HEK293 (cell line): Measurements from ENCODE around the gene TICRR.
A peak's percentile ranks its signal among the peaks of the same experiment; 100 is the strongest.

Source experiments
- CTCF ChIA-PET: fragments of 350-600 bp; formaldehyde crosslinking; extraction: SDS; loops from one replicate; lab custom pipeline; 2021; ENCODE audit warnings: antibody characterized with exemption; lab: Yijun Ruan, JAX
- POLR2A ChIA-PET: fragments of 300-600 bp; formaldehyde crosslinking; extraction: SDS; loops from one replicate; lab custom pipeline; 2020; ENCODE audit warnings: antibody characterized with exemption, inconsistent platforms; lab: Yijun Ruan, JAX
- H3K27ac ChIP-seq: fragments of 200-500 bp; sonication (Bioruptor generic); 2 replicates; pipeline ENCODE4 v1.5.1; 2014; ENCODE audit warnings: low read depth, low read length, control low read depth, inconsistent platforms; ENCODE audit errors: extremely low read depth
- H3K36me3 ChIP-seq, 2 experiments: fragments of 200-500 bp in 1 of 2; sonication (Bioruptor generic) in 1 of 2; 1 replicate in 1 of 2; 2 replicates in 1 of 2; pipeline ENCODE4 v1.5.1; 2014 to 2017; ENCODE audit warnings: inconsistent platforms in 2 of 2, low read length in 2 of 2; ENCODE audit not compliant: control insufficient read depth in 2 of 2, insufficient read depth in 1 of 2
- H3K4me1 ChIP-seq: fragments of 200-500 bp; sonication (Bioruptor generic); 2 replicates; pipeline ENCODE4 v1.5.1; 2014; ENCODE audit warnings: mild to moderate bottlenecking, low read length, inconsistent platforms; ENCODE audit not compliant: control insufficient read depth, insufficient read depth
- H3K4me3 ChIP-seq: 2 replicates; pipeline ENCODE4 v1.5.1; 2011; ENCODE audit warnings: low read depth, mild to moderate bottlenecking, control low read depth, low read length, moderate library complexity
- H3K9me3 ChIP-seq: fragments of 200-500 bp; sonication (Bioruptor generic); 2 replicates; pipeline ENCODE4 v1.5.1; 2014; ENCODE audit warnings: low read depth, low read length, inconsistent platforms; ENCODE audit not compliant: control insufficient read depth, insufficient read depth
- IKZF3 ChIP-seq: fragments of 450-650 bp; IDR thresholded peaks from 2 replicates; pipeline ENCODE4 v1.5.0; 2018; ENCODE audit warnings: missing biosample characterization, mild to moderate bottlenecking, missing genetic modification characterization, moderate library complexity
- KLF16 ChIP-seq: fragments of 450-650 bp; formaldehyde crosslinking; IDR thresholded peaks from 2 replicates; pipeline ENCODE4 v1.5.1; 2017; ENCODE audit warnings: missing biosample characterization, missing genetic modification characterization
- KLF7 ChIP-seq: fragments of 450-650 bp; formaldehyde crosslinking; IDR thresholded peaks from 2 replicates; pipeline ENCODE4 v1.5.1; 2016; ENCODE audit warnings: missing biosample characterization, missing genetic modification characterization, borderline replicate concordance
- REPIN1 ChIP-seq: fragments of 450-650 bp; formaldehyde crosslinking; IDR thresholded peaks from 2 replicates; pipeline ENCODE4 v1.5.1; 2017; ENCODE audit warnings: missing biosample characterization, missing genetic modification characterization, low read depth
- SALL2 ChIP-seq: fragments of 450-650 bp; formaldehyde crosslinking; IDR thresholded peaks from 2 replicates; pipeline ENCODE4 v1.5.0; 2017; ENCODE audit warnings: missing biosample characterization, mild to moderate bottlenecking, missing genetic modification characterization, borderline replicate concordance
- SCRT2 ChIP-seq: fragments of 450-650 bp; formaldehyde crosslinking; IDR thresholded peaks from 2 replicates; pipeline ENCODE4 v1.5.1; 2016; ENCODE audit warnings: missing biosample characterization, missing genetic modification characterization
- SP2 ChIP-seq: fragments of 450-650 bp; formaldehyde crosslinking; IDR thresholded peaks from 2 replicates; pipeline ENCODE4 v1.5.1; 2016; ENCODE audit warnings: missing biosample characterization, missing genetic modification characterization
- TRIM28 ChIP-seq: IDR thresholded peaks from 2 replicates; pipeline ENCODE4 v1.6.1; 2011; ENCODE audit warnings: low read length, control low read depth, borderline replicate concordance
- WT1 ChIP-seq: fragments of 450-650 bp; formaldehyde crosslinking; IDR thresholded peaks from 2 replicates; pipeline ENCODE4 v1.5.1; 2016; ENCODE audit warnings: missing biosample characterization, missing genetic modification characterization
- ZBTB17 ChIP-seq: fragments of 450-650 bp; formaldehyde crosslinking; IDR thresholded peaks from 2 replicates; pipeline ENCODE4 v1.5.1; 2016; ENCODE audit warnings: missing biosample characterization, missing genetic modification characterization
- ZFHX2 ChIP-seq: fragments of 450-650 bp; formaldehyde crosslinking; conservative IDR thresholded peaks from 2 replicates; pipeline ENCODE4 v1.5.1; 2016; ENCODE audit warnings: missing biosample characterization, missing genetic modification characterization
- ZNF10 ChIP-seq: fragments of 450-650 bp; formaldehyde crosslinking; IDR thresholded peaks from 2 replicates; pipeline ENCODE4 v1.5.1; 2017; ENCODE audit warnings: missing biosample characterization, missing genetic modification characterization
- ZNF121 ChIP-seq: fragments of 450-650 bp; formaldehyde crosslinking; IDR thresholded peaks from 2 replicates; pipeline ENCODE4 v1.5.1; 2016; ENCODE audit warnings: missing biosample characterization, missing genetic modification characterization
- ZNF169 ChIP-seq: fragments of 450-650 bp; formaldehyde crosslinking; IDR thresholded peaks from 2 replicates; pipeline ENCODE4 v1.5.1; 2016; ENCODE audit warnings: missing biosample characterization, missing genetic modification characterization
- ZNF2 ChIP-seq: fragments of 450-650 bp; formaldehyde crosslinking; IDR thresholded peaks from 2 replicates; pipeline ENCODE4 v1.5.1; 2016; ENCODE audit warnings: missing biosample characterization, missing genetic modification characterization
- ZNF211 ChIP-seq: fragments of 450-650 bp; formaldehyde crosslinking; IDR thresholded peaks from 2 replicates; pipeline ENCODE4 v1.5.1; 2016; ENCODE audit warnings: low read depth, missing biosample characterization, missing genetic modification characterization
- ZNF214 ChIP-seq: fragments of 450-650 bp; formaldehyde crosslinking; IDR thresholded peaks from 2 replicates; pipeline ENCODE4 v1.5.1; 2017; ENCODE audit warnings: missing biosample characterization, mild to moderate bottlenecking, missing genetic modification characterization, borderline replicate concordance
- ZNF274 ChIP-seq, 2 experiments: fragments of 200-500 bp in 1 of 2; fragments of 450-650 bp in 1 of 2; sonication (Bioruptor generic) in 1 of 2; formaldehyde crosslinking in 1 of 2; IDR thresholded peaks; 2 replicates each; pipeline versions ENCODE4 v1.5.1 to v1.6.1; 2014 to 2016; ENCODE audit warnings: borderline replicate concordance in 1 of 2, inconsistent platforms in 1 of 2, low read length in 1 of 2, missing biosample characterization in 1 of 2, missing genetic modification characterization in 1 of 2
- ZNF404 ChIP-seq: fragments of 450-650 bp; formaldehyde crosslinking; IDR thresholded peaks from 2 replicates; pipeline ENCODE4 v1.5.1; 2017; ENCODE audit warnings: missing biosample characterization, missing genetic modification characterization
- ZNF488 ChIP-seq: fragments of 450-650 bp; formaldehyde crosslinking; IDR thresholded peaks from 2 replicates; pipeline ENCODE4 v1.5.1; 2016; ENCODE audit warnings: missing biosample characterization, missing genetic modification characterization
- ZNF501 ChIP-seq: fragments of 450-650 bp; formaldehyde crosslinking; IDR thresholded peaks from 2 replicates; pipeline ENCODE4 v1.5.1; 2016; ENCODE audit warnings: missing biosample characterization, missing genetic modification characterization
- ZNF580 ChIP-seq: fragments of 450-650 bp; formaldehyde crosslinking; IDR thresholded peaks from 2 replicates; pipeline ENCODE4 v1.5.1; 2016; ENCODE audit warnings: missing biosample characterization, missing genetic modification characterization
- ZNF701 ChIP-seq: fragments of 450-650 bp; formaldehyde crosslinking; IDR thresholded peaks from 2 replicates; pipeline ENCODE4 v1.5.1; 2016; ENCODE audit warnings: missing biosample characterization, missing genetic modification characterization
- TF ChIP-seq, protein P1 (sequence below): sonication (generic); formaldehyde crosslinking; IDR thresholded peaks from 2 replicates; pipeline ENCODE4 v1.8.1; 2022; ENCODE audit warnings: mild to moderate bottlenecking, moderate library complexity, missing genetic modification reagents
- TF ChIP-seq, protein P2 (sequence below): fragments of 450-650 bp; formaldehyde crosslinking; IDR thresholded peaks from 2 replicates; pipeline ENCODE4 v1.5.1; 2017; ENCODE audit warnings: missing biosample characterization, missing genetic modification characterization

TICRR gene

GRCh38 chr15:89575146-89575655 is at the start of gene TICRR (continued):
- TF ChIP-seq, protein P1, sequence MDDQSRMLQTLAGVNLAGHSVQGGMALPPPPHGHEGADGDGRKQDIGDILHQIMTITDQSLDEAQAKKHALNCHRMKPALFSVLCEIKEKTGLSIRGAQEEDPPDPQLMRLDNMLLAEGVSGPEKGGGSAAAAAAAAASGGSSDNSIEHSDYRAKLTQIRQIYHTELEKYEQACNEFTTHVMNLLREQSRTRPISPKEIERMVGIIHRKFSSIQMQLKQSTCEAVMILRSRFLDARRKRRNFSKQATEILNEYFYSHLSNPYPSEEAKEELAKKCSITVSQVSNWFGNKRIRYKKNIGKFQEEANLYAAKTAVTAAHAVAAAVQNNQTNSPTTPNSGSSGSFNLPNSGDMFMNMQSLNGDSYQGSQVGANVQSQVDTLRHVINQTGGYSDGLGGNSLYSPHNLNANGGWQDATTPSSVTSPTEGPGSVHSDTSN (CRISPR knock-in tag), result peak; percentile 45; the same call in 1 of the 2 replicates
- TF ChIP-seq ZNF701 (tag by site-specific recombination) (no peak), KLF16 (tag by site-specific recombination) (0 out of 2 replicates have a peak, but pooled peaks have one; percentile 18), SALL2 (no peak), ZBTB17 (peak; percentile 49; the same call in 1 of the 2 replicates)

- H3K9me3 ChIP-seq, result no peaks in the 10 kb centered on the region
- H3K36me3 ChIP-seq, result no peaks in the 10 kb centered on the region
- no peak overlapping the region for H3K27ac ChIP-seq
- H3K4me3 ChIP-seq, result no peak overlapping the region
- H3K4me1 ChIP-seq, result no peaks in the 10 kb centered on the region
- POLR2A ChIA-PET, result no interaction called here
- CTCF ChIA-PET, result interaction anchor here (0.7 to 1.0 kb wide), 2 partner anchors 59 to 168 kb away, joined by 3 to 4 read pairs; no protein-coding TSS in a partner anchor
- no peak for TF ChIP-seq ZNF2
These were observed 49.1 kb upstream of the TICRR start for GRCh38 chr15:89526181-89526580.

DNA sequence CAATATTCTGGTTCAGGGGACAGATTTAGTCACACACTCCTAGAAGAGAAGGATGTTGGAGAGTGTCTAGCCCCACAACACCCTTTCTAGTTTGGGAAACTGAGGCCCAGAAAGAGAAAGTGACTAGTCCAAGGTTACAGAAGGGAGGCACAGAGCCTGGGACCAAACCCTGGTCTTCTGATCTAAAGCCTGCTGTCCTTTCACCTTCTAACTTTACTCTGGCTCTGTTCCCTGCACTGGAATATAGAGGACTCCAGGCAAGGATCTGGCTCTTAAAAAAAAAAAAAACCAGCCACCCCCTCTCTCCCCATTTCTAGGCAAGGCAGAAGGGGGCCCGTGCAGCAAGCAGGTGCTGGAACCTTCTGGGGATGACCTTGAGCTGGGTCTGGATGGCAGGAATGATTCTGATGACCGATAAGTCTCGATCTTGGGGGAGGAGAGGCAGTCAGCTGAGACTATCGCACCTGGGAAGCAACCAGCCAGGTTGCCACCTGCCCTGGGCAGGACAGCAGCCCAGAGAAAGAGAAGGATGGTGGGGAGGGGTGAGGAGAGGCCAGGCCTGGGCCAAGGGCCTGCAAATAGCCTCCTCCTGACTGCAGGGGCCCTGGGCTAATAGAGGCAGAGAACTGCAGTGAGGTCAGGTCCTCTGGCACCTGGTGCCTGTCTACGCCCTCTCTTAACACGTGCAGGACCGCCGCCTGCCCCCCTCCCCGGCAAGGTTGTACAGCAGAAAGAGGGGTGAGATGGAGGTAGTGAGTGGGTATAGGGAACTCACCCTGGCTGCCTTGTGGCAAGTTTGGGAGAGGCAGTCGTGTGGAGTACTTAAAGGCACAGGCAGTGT is 48.4 kb upstream of the TICRR start:
- CTCF ChIA-PET, result interaction anchor here (0.6 to 1.0 kb wide), 2 partner anchors 109 to 168 kb away, joined by 3 to 4 read pairs; no protein-coding TSS in a partner anchor
- POLR2A ChIA-PET, result no interaction called here
- Histone ChIP-seq H3K27ac (no peak overlapping the region), H3K9me3 (no peaks in the 10 kb centered on the region), H3K36me3 (no peaks in the 10 kb centered on the region), H3K4me1 (no peaks in the 10 kb centered on the region), H3K4me3 (no peak overlapping the region)
- TF ChIP-seq ZNF580 (tag by site-specific recombination), result no peak
- no peak for TF ChIP-seq IKZF3
- no peak for TF ChIP-seq ZNF501 (tag by site-specific recombination)
- no peak for TF ChIP-seq TRIM28
- no peak for TF ChIP-seq SCRT2 (tag by site-specific recombination)
- TF ChIP-seq, protein P2, sequence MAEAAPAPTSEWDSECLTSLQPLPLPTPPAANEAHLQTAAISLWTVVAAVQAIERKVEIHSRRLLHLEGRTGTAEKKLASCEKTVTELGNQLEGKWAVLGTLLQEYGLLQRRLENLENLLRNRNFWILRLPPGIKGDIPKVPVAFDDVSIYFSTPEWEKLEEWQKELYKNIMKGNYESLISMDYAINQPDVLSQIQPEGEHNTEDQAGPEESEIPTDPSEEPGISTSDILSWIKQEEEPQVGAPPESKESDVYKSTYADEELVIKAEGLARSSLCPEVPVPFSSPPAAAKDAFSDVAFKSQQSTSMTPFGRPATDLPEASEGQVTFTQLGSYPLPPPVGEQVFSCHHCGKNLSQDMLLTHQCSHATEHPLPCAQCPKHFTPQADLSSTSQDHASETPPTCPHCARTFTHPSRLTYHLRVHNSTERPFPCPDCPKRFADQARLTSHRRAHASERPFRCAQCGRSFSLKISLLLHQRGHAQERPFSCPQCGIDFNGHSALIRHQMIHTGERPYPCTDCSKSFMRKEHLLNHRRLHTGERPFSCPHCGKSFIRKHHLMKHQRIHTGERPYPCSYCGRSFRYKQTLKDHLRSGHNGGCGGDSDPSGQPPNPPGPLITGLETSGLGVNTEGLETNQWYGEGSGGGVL (tag by site-specific recombination), result no peak
- TF ChIP-seq, all 188 proteins: peak for 0

DNA sequence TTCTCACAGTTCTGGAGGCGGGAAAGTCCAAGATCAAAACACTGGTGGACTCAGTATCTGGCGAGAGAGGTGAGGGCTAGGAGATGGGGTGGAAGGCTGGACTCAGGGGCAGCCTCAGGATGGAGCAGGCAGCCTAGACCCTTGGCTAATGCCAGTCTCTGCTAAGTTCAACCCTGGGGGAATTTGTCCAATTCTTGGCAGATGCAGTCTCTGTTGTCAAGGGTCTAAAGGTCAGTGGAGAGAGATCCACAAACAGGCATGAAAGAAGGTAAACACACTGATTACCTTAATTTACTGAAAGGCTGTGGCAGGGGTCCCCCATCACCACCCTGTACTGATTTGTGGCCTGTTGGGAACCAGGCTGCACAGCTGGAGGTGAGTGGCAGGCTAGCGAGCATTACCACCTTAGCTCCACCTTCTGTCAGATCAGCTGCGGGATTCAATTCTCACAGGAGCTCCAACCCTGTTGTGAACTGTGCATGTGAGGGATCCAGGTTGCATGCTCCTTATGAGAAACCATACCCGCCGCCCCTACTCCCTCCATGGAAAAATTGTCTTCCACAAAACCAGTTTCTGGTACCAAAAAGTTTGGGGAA is 46.4 kb upstream of the TICRR start:
- ChIA-PET CTCF (interaction anchor here (0.8 kb wide), 1 partner anchor 86 kb away, joined by 4 read pairs; no protein-coding TSS in a partner anchor), POLR2A (no interaction called here)
- Histone ChIP-seq H3K9me3 (no peaks in the 10 kb centered on the region), H3K27ac (no peak overlapping the region), H3K36me3 (no peaks in the 10 kb centered on the region), H3K4me1 (no peaks in the 10 kb centered on the region), H3K4me3 (no peak overlapping the region)
- TF ChIP-seq ZNF404 (tag by site-specific recombination) (no peak), ZNF121 (no peak), ZNF214 (no peak), ZNF169 (tag by site-specific recombination) (no peak), KLF7 (tag by site-specific recombination) (no peak), SP2 (tag by site-specific recombination) (no peak), ZNF10 (tag by site-specific recombination) (no peak), ZNF211 (no peak), ZFHX2 (tag by site-specific recombination) (no peak), REPIN1 (no peak), ZNF274 (IDR thresholded peaks at IDR 0.05; ENCODE audit: low read length) (no peak), ZNF274 (tag by site-specific recombination; IDR thresholded peaks at IDR 0.05; ENCODE audit: borderline replicate concordance) (no peak), ZNF488 (tag by site-specific recombination) (no peak), WT1 (tag by site-specific recombination) (no peak)
